Chondrocyte (in vitro differentiated cells): ENCODE measurements around the gene RASSF7. TPM values are rescaled to one million over a fixed set of nuclear protein-coding genes. Genes with fewer than 3 reads are reported as not detected.

Experiments used
- DNase-seq: peaks from one replicate; pipeline ENCODE4 v3.0.0; 2021; ENCODE audit warnings: mixed read lengths, low spot score
- H3K27ac Mint-ChIP-seq: one replicate; pipeline ENCODE4 v1.8.0; 2021; ENCODE audit warnings: mild to moderate bottlenecking, moderate library complexity, mixed read lengths; ENCODE audit not compliant: unreplicated experiment
- H3K27me3 Mint-ChIP-seq: 2 replicates; pipeline ENCODE4 v1.8.0; 2021; ENCODE audit warnings: low read depth, mixed read lengths
- H3K36me3 Mint-ChIP-seq: 2 replicates; pipeline ENCODE4 v1.8.0; 2021; ENCODE audit warnings: low read depth, mixed read lengths
- H3K4me1 Mint-ChIP-seq: 2 replicates; pipeline ENCODE4 v1.8.0; 2021; ENCODE audit warnings: low read depth, mild to moderate bottlenecking, mixed read lengths
- H3K4me3 Mint-ChIP-seq: one replicate; pipeline ENCODE4 v1.8.0; 2021; ENCODE audit warnings: mild to moderate bottlenecking, moderate library complexity, mixed read lengths; ENCODE audit not compliant: unreplicated experiment
- H3K9me3 Mint-ChIP-seq: 2 replicates; pipeline ENCODE4 v1.8.0; 2021; ENCODE audit warnings: low read depth, mixed read lengths
- CTCF ChIP-seq: fragments of 200-600 bp; sonication (generic); IDR thresholded peaks from 2 replicates; pipeline ENCODE4 v1.5.0; 2021; ENCODE audit warnings: antibody characterized with exemption, mild to moderate bottlenecking, moderate library complexity
- total RNA-seq: library from RNA; stranded (reverse); gene quantifications from 3 replicates; pipeline ENCODE4 v1.2.1, GENCODE V29; 2021

The RASSF7 gene
- total RNA-seq, 1 donor from 2014 or later = 28.7 TPM

GRCh38 chr11:532527-532985 is 28.2 kb upstream of the RASSF7 start:
- Mint-ChIP-seq H3K36me3 (no peaks in the 10 kb centered on the region), H3K9me3 (no peaks in the 10 kb centered on the region), H3K4me1 (peaks cover 7% of the 10 kb centered on the region)

GRCh38 chr11:532986-533585 is 27.7 kb upstream of the RASSF7 start:
- Mint-ChIP-seq H3K27ac (peak overlapping the region; percentile 8), H3K4me1 (peaks cover 7% of the 10 kb centered on the region), H3K27me3 (no peaks in the 10 kb centered on the region), H3K9me3 (no peaks in the 10 kb centered on the region), H3K36me3 (no peaks in the 10 kb centered on the region), H3K4me3 (no peak overlapping the region)
- DNase-seq = peak; percentile 91
- TF ChIP-seq CTCF = no peak

More at GRCh38 chr11:532527-532985, 28.2 kb upstream of the RASSF7 start:
- H3K27me3 Mint-ChIP-seq = no peaks in the 10 kb centered on the region
- peak overlapping the region; percentile 12 for H3K4me3 Mint-ChIP-seq
- peak; percentile 87 for DNase-seq
- no peak for TF ChIP-seq CTCF
- peak overlapping the region; percentile 54 for H3K27ac Mint-ChIP-seq

GRCh38 chr11:533586-534395 is 27.0 kb upstream of the RASSF7 start:
- Mint-ChIP-seq H3K9me3 (no peaks in the 10 kb centered on the region), H3K27ac (no peak overlapping the region), H3K36me3 (no peaks in the 10 kb centered on the region), H3K27me3 (no peaks in the 10 kb centered on the region), H3K4me1 (peaks cover 7% of the 10 kb centered on the region), H3K4me3 (peak overlapping the region; percentile 71)
- peak; percentile 92 for DNase-seq
- no peak for TF ChIP-seq CTCF

- peak; percentile 16 for TF ChIP-seq CTCF
- no peaks in the 10 kb centered on the region for H3K36me3 Mint-ChIP-seq
- no peaks in the 10 kb centered on the region for H3K27me3 Mint-ChIP-seq
- peaks cover 7% of the 10 kb centered on the region for H3K4me1 Mint-ChIP-seq
- peak; percentile 90 for DNase-seq
- H3K4me3 Mint-ChIP-seq = peak overlapping the region; percentile 71
- H3K9me3 Mint-ChIP-seq = no peaks in the 10 kb centered on the region
- no peak overlapping the region for H3K27ac Mint-ChIP-seq
Measured at GRCh38 chr11:534396-535209, 26.2 kb upstream of the RASSF7 start.

- Mint-ChIP-seq H3K4me3 (no peak overlapping the region), H3K27me3 (no peaks in the 10 kb centered on the region), H3K36me3 (no peaks in the 10 kb centered on the region), H3K27ac (no peak overlapping the region), H3K4me1 (peaks cover 7% of the 10 kb centered on the region), H3K9me3 (no peaks in the 10 kb centered on the region)
- DNase-seq = no peak
- TF ChIP-seq CTCF = no peak
Measured at GRCh38 chr11:535210-535518, 25.6 kb upstream of the RASSF7 start.
